ENCODE data around the gene PRKN.

DNA sequence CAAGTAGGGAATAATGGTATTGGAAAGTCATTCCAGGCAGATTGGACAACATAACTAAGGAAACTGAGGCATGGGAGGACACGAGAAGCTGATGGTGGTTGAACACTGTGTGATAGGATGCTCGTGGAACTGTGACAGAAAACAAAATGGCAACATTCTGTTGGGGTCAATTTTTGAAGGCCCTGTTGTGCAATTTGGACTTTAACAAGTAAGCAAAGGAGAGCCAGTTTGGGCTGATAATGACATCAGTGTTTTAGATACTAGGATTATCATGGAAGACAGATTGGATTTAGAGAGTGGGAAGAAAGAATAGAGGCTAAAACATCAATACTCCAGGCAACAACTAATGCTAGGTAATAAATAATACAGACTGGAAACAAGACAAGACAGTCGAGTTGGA lies 53.1 kb downstream of the PRKN start:
- no peak for TF ChIP-seq EZH2 (IDR thresholded peaks at IDR 0.05; ENCODE audit: borderline replicate concordance, low read depth, low read length, severe bottlenecking)
- TF ChIP-seq, protein P1, sequence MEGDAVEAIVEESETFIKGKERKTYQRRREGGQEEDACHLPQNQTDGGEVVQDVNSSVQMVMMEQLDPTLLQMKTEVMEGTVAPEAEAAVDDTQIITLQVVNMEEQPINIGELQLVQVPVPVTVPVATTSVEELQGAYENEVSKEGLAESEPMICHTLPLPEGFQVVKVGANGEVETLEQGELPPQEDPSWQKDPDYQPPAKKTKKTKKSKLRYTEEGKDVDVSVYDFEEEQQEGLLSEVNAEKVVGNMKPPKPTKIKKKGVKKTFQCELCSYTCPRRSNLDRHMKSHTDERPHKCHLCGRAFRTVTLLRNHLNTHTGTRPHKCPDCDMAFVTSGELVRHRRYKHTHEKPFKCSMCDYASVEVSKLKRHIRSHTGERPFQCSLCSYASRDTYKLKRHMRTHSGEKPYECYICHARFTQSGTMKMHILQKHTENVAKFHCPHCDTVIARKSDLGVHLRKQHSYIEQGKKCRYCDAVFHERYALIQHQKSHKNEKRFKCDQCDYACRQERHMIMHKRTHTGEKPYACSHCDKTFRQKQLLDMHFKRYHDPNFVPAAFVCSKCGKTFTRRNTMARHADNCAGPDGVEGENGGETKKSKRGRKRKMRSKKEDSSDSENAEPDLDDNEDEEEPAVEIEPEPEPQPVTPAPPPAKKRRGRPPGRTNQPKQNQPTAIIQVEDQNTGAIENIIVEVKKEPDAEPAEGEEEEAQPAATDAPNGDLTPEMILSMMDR (IDR thresholded peaks at IDR 0.05; ENCODE audit: extremely low read depth in 1 of 2, insufficient read depth in 1 of 2, low read depth in 1 of 2, low read length in 2 of 2), result no peak
- TF ChIP-seq MYC (IDR thresholded peaks at IDR 0.05; ENCODE audit: low read depth, low read length), result no peak
- no peak for TF ChIP-seq POLR2A (IDR thresholded peaks at IDR 0.05; ENCODE audit: low read depth, low read length)
- TF ChIP-seq FOS (IDR thresholded peaks at IDR 0.05; ENCODE audit: borderline replicate concordance, insufficient read depth, low read length), result no peak
- TF ChIP-seq POLR2AphosphoS5 (IDR thresholded peaks at IDR 0.05; ENCODE audit: insufficient read depth, low read depth, low read length), result no peak

All from endothelial cell of umbilical vein (primary cell).